NCI-H82 treated with DMSO at 0.1 percent for 48 hours (cell line): ENCODE results near the gene FUBP3.
"Not testable (repeated sequence)": the region's sequence is repeated elsewhere in the genome, so short reads cannot be mapped to it uniquely, and the experiment has no call there.

Source experiments
- DNase-seq: peaks from one replicate; lab custom pipeline; 2025; ENCODE audit not compliant: unreplicated experiment; lab: John Stamatoyannopoulos, UW

Gene FUBP3

GRCh38 chr9:130555968-130556367, 23.4 kb upstream of the FUBP3 start:
- no peak for DNase-seq

- no peak for DNase-seq
These were observed 22.8 kb upstream of the FUBP3 start for GRCh38 chr9:130556396-130557076.

GRCh38 chr9:130557077-130557468, 22.3 kb upstream of the FUBP3 start:
- no peak for DNase-seq

- no peak for DNase-seq
These were observed 18.3 kb upstream of the FUBP3 start for GRCh38 chr9:130561056-130561455.

GRCh38 chr9:130562525-130562924, 16.9 kb upstream of the FUBP3 start:
- not testable (repeated sequence) for DNase-seq

- DNase-seq: no peak
These were observed 15.6 kb upstream of the FUBP3 start for GRCh38 chr9:130563797-130564196.

GRCh38 chr9:130565792-130566191, 13.6 kb upstream of the FUBP3 start:
- DNase-seq: no peak

- DNase-seq: no peak
These were observed 9.2 kb upstream of the FUBP3 start for GRCh38 chr9:130570208-130570607.

GRCh38 chr9:130575514-130575913, 3.9 kb upstream of the FUBP3 start:
- DNase-seq: no peak

GRCh38 chr9:130576176-130576575, 3.2 kb upstream of the FUBP3 start:
- DNase-seq: no peak

- no peak for DNase-seq
These were observed 524 bp downstream of the FUBP3 start for GRCh38 chr9:130579738-130580463.

GRCh38 chr9:130581766-130582165, 2.4 kb downstream of the FUBP3 start:
- DNase-seq: no peak

GRCh38 chr9:130583271-130583670, 3.9 kb downstream of the FUBP3 start:
- no peak for DNase-seq

- no peak for DNase-seq
These were observed 8.5 kb downstream of the FUBP3 start for GRCh38 chr9:130587921-130588320.

GRCh38 chr9:130588416-130588815, 9.0 kb downstream of the FUBP3 start:
- no peak for DNase-seq

- DNase-seq: no peak
These were observed 10.4 kb downstream of the FUBP3 start for GRCh38 chr9:130589754-130590153.

- no peak for DNase-seq
These were observed 10.9 kb downstream of the FUBP3 start for GRCh38 chr9:130590305-130590704.

- no peak for DNase-seq
These were observed 13.6 kb downstream of the FUBP3 start for GRCh38 chr9:130593020-130593419.

GRCh38 chr9:130597228-130597627, 17.9 kb downstream of the FUBP3 start:
- no peak for DNase-seq

GRCh38 chr9:130598188-130598587, 18.8 kb downstream of the FUBP3 start:
- DNase-seq: no peak

- DNase-seq: no peak
These were observed 20.2 kb downstream of the FUBP3 start for GRCh38 chr9:130599625-130600024.

- no peak for DNase-seq
These were observed 21.7 kb downstream of the FUBP3 start for GRCh38 chr9:130601100-130601499.

GRCh38 chr9:130604295-130604694, 24.9 kb downstream of the FUBP3 start:
- DNase-seq: no peak
